Measurements from ENCODE around the gene DCTD.

DCTD gene

GRCh38 chr4:182855312-182855711 is 61.9 kb downstream of the DCTD start:
- TF ChIP-seq PAX5 (IDR thresholded peaks at IDR 0.05; ENCODE audit: insufficient read depth, low read length, severe bottlenecking) (no peak), POLR2AphosphoS5 (IDR thresholded peaks at IDR 0.05; ENCODE audit: low read depth, low read length) (no peak), POLR2A (IDR thresholded peaks at IDR 0.05; ENCODE audit: low read depth, low read length) (no peak), TAF1 (IDR thresholded peaks at IDR 0.05; ENCODE audit: low read depth, low read length) (no peak), POU2F2 (IDR thresholded peaks at IDR 0.05; ENCODE audit: low read depth, low read length) (no peak), SPI1 (IDR thresholded peaks at IDR 0.05; ENCODE audit: low read depth, low read length) (no peak)
- no peak for DNase-seq (ENCODE audit: insufficient read length, low spot score)
- FAIRE-seq, result no peak

- FAIRE-seq, result no peak
- no peak for DNase-seq (ENCODE audit: insufficient read length, low spot score)
- TF ChIP-seq PAX5 (IDR thresholded peaks at IDR 0.05; ENCODE audit: insufficient read depth, low read length, severe bottlenecking) (no peak), POU2F2 (IDR thresholded peaks at IDR 0.05; ENCODE audit: low read depth, low read length) (no peak), SPI1 (IDR thresholded peaks at IDR 0.05; ENCODE audit: low read depth, low read length) (no peak), POLR2A (IDR thresholded peaks at IDR 0.05; ENCODE audit: low read depth, low read length) (no peak), POLR2AphosphoS5 (IDR thresholded peaks at IDR 0.05; ENCODE audit: low read depth, low read length) (no peak), TAF1 (IDR thresholded peaks at IDR 0.05; ENCODE audit: low read depth, low read length) (no peak)
Observed at GRCh38 chr4:182854466-182854865, 62.7 kb downstream of the DCTD start.

- DNase-seq (ENCODE audit: insufficient read length, low spot score) (no peak), FAIRE-seq (no peak)
- no peak for TF ChIP-seq SPI1 (IDR thresholded peaks at IDR 0.05; ENCODE audit: low read depth, low read length)
- TF ChIP-seq POLR2A (IDR thresholded peaks at IDR 0.05; ENCODE audit: low read depth, low read length), result no peak
- TF ChIP-seq POU2F2 (IDR thresholded peaks at IDR 0.05; ENCODE audit: low read depth, low read length), result no peak
- TF ChIP-seq TAF1 (IDR thresholded peaks at IDR 0.05; ENCODE audit: low read depth, low read length), result no peak
- no peak for TF ChIP-seq POLR2AphosphoS5 (IDR thresholded peaks at IDR 0.05; ENCODE audit: low read depth, low read length)
- TF ChIP-seq PAX5 (IDR thresholded peaks at IDR 0.05; ENCODE audit: insufficient read depth, low read length, severe bottlenecking), result no peak
Observed at GRCh38 chr4:182853731-182854330, 63.4 kb downstream of the DCTD start.

- TF ChIP-seq POLR2AphosphoS5 (IDR thresholded peaks at IDR 0.05; ENCODE audit: low read depth, low read length) (no peak), POLR2A (IDR thresholded peaks at IDR 0.05; ENCODE audit: low read depth, low read length) (no peak), POU2F2 (IDR thresholded peaks at IDR 0.05; ENCODE audit: low read depth, low read length) (no peak), SPI1 (IDR thresholded peaks at IDR 0.05; ENCODE audit: low read depth, low read length) (no peak), PAX5 (IDR thresholded peaks at IDR 0.05; ENCODE audit: insufficient read depth, low read length, severe bottlenecking) (no peak), TAF1 (IDR thresholded peaks at IDR 0.05; ENCODE audit: low read depth, low read length) (no peak)
- FAIRE-seq (no peak), DNase-seq (ENCODE audit: insufficient read length, low spot score) (no peak)
Observed at GRCh38 chr4:182848685-182849084, 68.5 kb downstream of the DCTD start.

- FAIRE-seq (no peak), DNase-seq (ENCODE audit: insufficient read length, low spot score) (no peak)
- TF ChIP-seq POU2F2 (IDR thresholded peaks at IDR 0.05; ENCODE audit: low read depth, low read length) (no peak), TAF1 (IDR thresholded peaks at IDR 0.05; ENCODE audit: low read depth, low read length) (no peak), POLR2A (IDR thresholded peaks at IDR 0.05; ENCODE audit: low read depth, low read length) (no peak), SPI1 (IDR thresholded peaks at IDR 0.05; ENCODE audit: low read depth, low read length) (no peak), PAX5 (IDR thresholded peaks at IDR 0.05; ENCODE audit: insufficient read depth, low read length, severe bottlenecking) (no peak), POLR2AphosphoS5 (IDR thresholded peaks at IDR 0.05; ENCODE audit: low read depth, low read length) (no peak)
Observed at GRCh38 chr4:182847576-182848450, 69.4 kb downstream of the DCTD start.

GRCh38 chr4:182846036-182846435 is 71.2 kb downstream of the DCTD start:
- DNase-seq (ENCODE audit: insufficient read length, low spot score) (no peak), FAIRE-seq (no peak)
- TF ChIP-seq SPI1 (IDR thresholded peaks at IDR 0.05; ENCODE audit: low read depth, low read length) (no peak), TAF1 (IDR thresholded peaks at IDR 0.05; ENCODE audit: low read depth, low read length) (no peak), POLR2AphosphoS5 (IDR thresholded peaks at IDR 0.05; ENCODE audit: low read depth, low read length) (no peak), POLR2A (IDR thresholded peaks at IDR 0.05; ENCODE audit: low read depth, low read length) (no peak), POU2F2 (IDR thresholded peaks at IDR 0.05; ENCODE audit: low read depth, low read length) (no peak), PAX5 (IDR thresholded peaks at IDR 0.05; ENCODE audit: insufficient read depth, low read length, severe bottlenecking) (no peak)

GRCh38 chr4:182845618-182846017 is 71.6 kb downstream of the DCTD start:
- FAIRE-seq (no peak), DNase-seq (ENCODE audit: insufficient read length, low spot score) (no peak)
- TF ChIP-seq POU2F2 (IDR thresholded peaks at IDR 0.05; ENCODE audit: low read depth, low read length) (no peak), POLR2A (IDR thresholded peaks at IDR 0.05; ENCODE audit: low read depth, low read length) (no peak), PAX5 (IDR thresholded peaks at IDR 0.05; ENCODE audit: insufficient read depth, low read length, severe bottlenecking) (no peak), SPI1 (IDR thresholded peaks at IDR 0.05; ENCODE audit: low read depth, low read length) (no peak), POLR2AphosphoS5 (IDR thresholded peaks at IDR 0.05; ENCODE audit: low read depth, low read length) (no peak), TAF1 (IDR thresholded peaks at IDR 0.05; ENCODE audit: low read depth, low read length) (no peak)

- DNase-seq (ENCODE audit: insufficient read length, low spot score) (no peak), FAIRE-seq (no peak)
- TF ChIP-seq PAX5 (IDR thresholded peaks at IDR 0.05; ENCODE audit: insufficient read depth, low read length, severe bottlenecking) (no peak), POLR2AphosphoS5 (IDR thresholded peaks at IDR 0.05; ENCODE audit: low read depth, low read length) (no peak), POU2F2 (IDR thresholded peaks at IDR 0.05; ENCODE audit: low read depth, low read length) (no peak)
Observed at GRCh38 chr4:182843808-182844325, 73.3 kb downstream of the DCTD start.

GRCh38 chr4:182842759-182843390 is 74.3 kb downstream of the DCTD start:
- TF ChIP-seq POLR2A (IDR thresholded peaks at IDR 0.05; ENCODE audit: low read depth, low read length) (no peak), PAX5 (IDR thresholded peaks at IDR 0.05; ENCODE audit: insufficient read depth, low read length, severe bottlenecking) (no peak), POU2F2 (IDR thresholded peaks at IDR 0.05; ENCODE audit: low read depth, low read length) (no peak), POLR2AphosphoS5 (IDR thresholded peaks at IDR 0.05; ENCODE audit: low read depth, low read length) (no peak), TAF1 (IDR thresholded peaks at IDR 0.05; ENCODE audit: low read depth, low read length) (no peak), SPI1 (IDR thresholded peaks at IDR 0.05; ENCODE audit: low read depth, low read length) (no peak)
- no peak for FAIRE-seq

More at GRCh38 chr4:182842759-182843390, 74.3 kb downstream of the DCTD start:
- DNase-seq (ENCODE audit: insufficient read length, low spot score), result no peak

All from GM12891 (cell line).